K562 (cell line): ENCODE results near the gene NOMO2. TPM values are rescaled to one million over a fixed set of nuclear protein-coding genes. Genes with fewer than 3 reads are reported as not detected.
A peak's percentile ranks its signal among the peaks of the same experiment; 100 is the strongest.
"Not testable (repeated sequence)": the region's sequence is repeated elsewhere in the genome, so short reads cannot be mapped to it uniquely, and the experiment has no call there.

Experiments
- ATAC-seq: fragments of 200-7000 bp; cut with Tn5 transposase; 3 replicates; pipeline ENCODE4 v1.9.1; 2020; ENCODE audit warnings: moderate library complexity
- BruUV-seq: library from RNA; stranded (reverse); fragments of 400-500 nt; replicated peaks from 2 replicates; lab custom pipeline; 2021; lab: Mats Ljungman, UMichigan
- CTCF ChIA-PET: fragments of 300-600 bp; formaldehyde crosslinking; extraction: SDS; loops from one replicate; lab custom pipeline; 2021; ENCODE audit warnings: low intra/inter-chr PET ratio; lab: Yijun Ruan, JAX
- POLR2A ChIA-PET: fragments of 300-600, 350-650 bp; sonication (Branson Sonifier 250); formaldehyde crosslinking; extraction: SDS; loops from one replicate; lab custom pipeline; 2021; ENCODE audit warnings: antibody characterized with exemption, inconsistent platforms; lab: Yijun Ruan, JAX
- DNase-seq, 4 experiments: peaks; one replicate each; pipeline versions ENCODE4 v3.0.0 to v3.0.0-alpha.2; 2011 to 2018; ENCODE audit warnings: low spot score in 3 of 4, mixed read lengths in 3 of 4; ENCODE audit errors: extremely low read depth in 1 of 4
- FAIRE-seq: peaks from 2 replicates; lab custom pipeline; 2011; peaks lifted over from hg19 to GRCh38; lab: Jason Lieb, UNC
- H2AFZ ChIP-seq: 2 replicates; pipeline ENCODE4 v1.6.0; 2011; ENCODE audit warnings: low read depth, low read length, control low read depth, inconsistent platforms
- H3K27ac ChIP-seq: fragments of 200-600 bp; 3 replicates; pipeline ENCODE4 v1.8.0; 2011; ENCODE audit warnings: low read depth, mild to moderate bottlenecking, control low read depth, inconsistent platforms, low read length, moderate library complexity, mixed read lengths; ENCODE audit errors: extremely low read depth
- H3K27me3 ChIP-seq, 2 experiments: fragments of 300-600 bp in 1 of 2; 2 replicates in 1 of 2; 3 replicates in 1 of 2; pipeline versions ENCODE4 v1.6.0 to v1.8.0; 2011; ENCODE audit warnings: inconsistent platforms in 2 of 2, low read length in 2 of 2, mild to moderate bottlenecking in 1 of 2, mixed read lengths in 1 of 2, moderate library complexity in 1 of 2; ENCODE audit not compliant: control insufficient read depth in 2 of 2, insufficient read depth in 2 of 2
- H3K36me3 ChIP-seq: fragments of 300-600 bp; 3 replicates; pipeline ENCODE4 v1.8.0; 2011; ENCODE audit warnings: mild to moderate bottlenecking, low read length, inconsistent platforms; ENCODE audit not compliant: control insufficient read depth, insufficient read depth
- H3K4me1 ChIP-seq, 2 experiments: fragments of 200-600 bp in 1 of 2; replicated peaks in 1 of 2; 2 replicates in 1 of 2; 3 replicates in 1 of 2; pipeline versions ENCODE4 v1.5.1 to v1.8.0; 2011; ENCODE audit warnings: inconsistent platforms in 2 of 2, low read length in 2 of 2, mild to moderate bottlenecking in 1 of 2, mixed read lengths in 1 of 2, moderate library complexity in 1 of 2; ENCODE audit not compliant: control insufficient read depth in 2 of 2, insufficient read depth in 2 of 2
- H3K4me2 ChIP-seq: 2 replicates; pipeline ENCODE4 v1.6.1; 2011; ENCODE audit warnings: low read length, control low read depth, inconsistent platforms, mixed read lengths; ENCODE audit not compliant: insufficient read depth
- H3K4me3 ChIP-seq: fragments of 200-600 bp; sonication (generic), shearing (Covaris generic); 2 replicates; pipeline ENCODE4 v1.5.1; 2016; ENCODE audit warnings: control low read depth, inconsistent platforms
- H3K79me2 ChIP-seq: fragments of 200-600 bp; 3 replicates; pipeline ENCODE4 v1.8.0; 2011; ENCODE audit warnings: low read length, inconsistent platforms; ENCODE audit not compliant: control insufficient read depth, insufficient read depth
- H3K9ac ChIP-seq, 2 experiments: 2 replicates each; pipeline versions ENCODE4 v1.6.0 to v1.6.1; 2011; ENCODE audit warnings: low read depth in 2 of 2, low read length in 2 of 2, control low read depth in 1 of 2, inconsistent platforms in 1 of 2, mild to moderate bottlenecking in 1 of 2, mixed read lengths in 1 of 2; ENCODE audit not compliant: insufficient read depth in 1 of 2
- H3K9me1 ChIP-seq: one replicate; pipeline ENCODE4 v1.6.0; 2011; ENCODE audit warnings: inconsistent platforms, mild to moderate bottlenecking, low read length, moderate library complexity; ENCODE audit not compliant: control insufficient read depth, insufficient read depth
- H3K9me3 ChIP-seq: replicated peaks from 2 replicates; pipeline ENCODE4 v1.5.1; 2011; ENCODE audit warnings: low read depth, low read length, inconsistent platforms; ENCODE audit not compliant: control insufficient read depth, insufficient read depth
- H4K20me1 ChIP-seq: replicated peaks from 2 replicates; pipeline ENCODE4 v1.6.1; 2011; ENCODE audit warnings: low read length, inconsistent platforms, mixed read lengths; ENCODE audit not compliant: control insufficient read depth, insufficient read depth
- WGBS: fragments of 100-300 bp; shearing (Covaris generic); methylation state at CpG from one replicate; pipeline ENCODE4 v1.1.6; 2016; ENCODE audit warnings: low coverage, mixed read lengths; ENCODE audit not compliant: insufficient coverage; ENCODE audit errors: missing lambda C conversion rate; 5-methylcytosine and 5-hydroxymethylcytosine counted together
- in situ Hi-C: fragments of 300-500 bp; cut with MboI; formaldehyde crosslinking; loops from 4 replicates; pipeline ENCODE4 v1.15.0; 2018; ENCODE audit warnings: inconsistent platforms, mixed read lengths
- intact Hi-C: fragments of 100-400 bp; cut with micrococcal nuclease; formaldehyde crosslinking; loops from 2 replicates; pipeline ENCODE4 v1.14.2; 2022
- polyA plus RNA-seq, 8 experiments: library from polyadenylated mRNA; depleted of rRNA in 4 of 8; stranded (reverse) in 5 of 8; unstranded in 3 of 8; fragments of >200 nt; fragmentation: Nextera tagmentation in 2 of 8; fragmentation: Illumina TruSeq in 1 of 8; extraction: Ambion mirVana in 2 of 8; extraction: Trizol in 1 of 8; gene quantifications; 2 replicates each; pipeline versions ENCODE4 v1.2.1 to v1.2.3, GENCODE V29; 2011 to 2014; ENCODE audit warnings: inconsistent platforms in 1 of 8, missing spikeins in 1 of 8
- total RNA-seq, 7 experiments: library from RNA; depleted of rRNA in 6 of 7; stranded (reverse); fragments of >200 nt in 6 of 7; fragmentation: Illumina TruSeq in 2 of 7; extraction: Trizol in 2 of 7; gene quantifications; 2 replicates each; pipeline versions ENCODE4 v1.2.1 to v1.2.3, GENCODE V29; 2011 to 2021; ENCODE audit warnings: low replicate concordance in 1 of 7

The NOMO2 gene
- total and polyA plus RNA-seq, 9 of the 15 experiments (the other 6 are each of a cell fraction or from before 2014, with no cell fraction given) = 25.2 to 82.2 (median 44.0) TPM

GRCh38 chr16:18594880-18595279 is 33.0 kb upstream of the NOMO2 start:
- H3K9me3 ChIP-seq, H4K20me1 ChIP-seq, H3K9ac ChIP-seq, BruUV-seq, H3K79me2 ChIP-seq, H3K36me3 ChIP-seq, CTCF ChIA-PET, H3K4me1 ChIP-seq, ATAC-seq, H3K27me3 ChIP-seq, H2AFZ ChIP-seq, intact Hi-C loops, H3K4me2 ChIP-seq, H3K9me1 ChIP-seq, H3K4me3 ChIP-seq, DNase-seq, POLR2A ChIA-PET, H3K27ac ChIP-seq, FAIRE-seq, in situ Hi-C loops: not testable (repeated sequence)
- 5% methylated on average over 5 of the region's 5 CpGs for WGBS

GRCh38 chr16:18593904-18594303 is 32.0 kb upstream of the NOMO2 start:
- ATAC-seq, H3K79me2 ChIP-seq, H3K27me3 ChIP-seq, BruUV-seq, H4K20me1 ChIP-seq, FAIRE-seq, H3K9me3 ChIP-seq, H3K4me1 ChIP-seq, H3K4me3 ChIP-seq, intact Hi-C loops, H3K4me2 ChIP-seq, H3K9ac ChIP-seq, H2AFZ ChIP-seq, H3K27ac ChIP-seq, H3K36me3 ChIP-seq, in situ Hi-C loops, POLR2A ChIA-PET, CTCF ChIA-PET, H3K9me1 ChIP-seq: not testable (repeated sequence)
- peak in 2 of 4 experiments; percentile 1 for DNase-seq
- WGBS = 19% methylated on average over 2 of the region's 5 CpGs

GRCh38 chr16:18592982-18593381 is 31.1 kb upstream of the NOMO2 start:
- H3K9me1 ChIP-seq, H3K79me2 ChIP-seq, intact Hi-C loops, H2AFZ ChIP-seq, H3K36me3 ChIP-seq, CTCF ChIA-PET, BruUV-seq, H3K9me3 ChIP-seq, H3K4me3 ChIP-seq, H4K20me1 ChIP-seq, DNase-seq, ATAC-seq, in situ Hi-C loops, POLR2A ChIA-PET, H3K9ac ChIP-seq, FAIRE-seq, H3K4me2 ChIP-seq, H3K27ac ChIP-seq, H3K4me1 ChIP-seq, H3K27me3 ChIP-seq: not testable (repeated sequence)
- 29% methylated on average over 2 of the region's 5 CpGs for WGBS
